Endodermal cell (in vitro differentiated cells): ENCODE measurements around the gene APOBEC3B. TPM values are rescaled to one million over a fixed set of nuclear protein-coding genes. Genes with fewer than 3 reads are reported as not detected.
"Not testable (repeated sequence)": the region's sequence is repeated elsewhere in the genome, so short reads cannot be mapped to it uniquely, and the experiment has no call there.

Experiments
- DNase-seq: peaks from one replicate; pipeline ENCODE4 v3.0.0-alpha.2; 2017
- H3K27ac ChIP-seq: 2 replicates; pipeline ENCODE4 v1.5.1; 2013; ENCODE audit warnings: mild to moderate bottlenecking, low read depth, low read length, moderate library complexity
- H3K27me3 ChIP-seq: 2 replicates; pipeline ENCODE4 v1.6.1; 2013; ENCODE audit warnings: mild to moderate bottlenecking, low read length, moderate library complexity; ENCODE audit not compliant: insufficient read depth, control insufficient read depth, poor library complexity, severe bottlenecking
- H3K36me3 ChIP-seq: 2 replicates; pipeline ENCODE4 v1.7.0; 2013; ENCODE audit warnings: mild to moderate bottlenecking, low read length, moderate library complexity; ENCODE audit not compliant: control insufficient read depth, insufficient read depth
- H3K4me1 ChIP-seq: one replicate; pipeline ENCODE4 v1.7.0; 2013; ENCODE audit warnings: low read length; ENCODE audit not compliant: control insufficient read depth, insufficient read depth
- H3K4me3 ChIP-seq: 2 replicates; pipeline ENCODE4 v1.5.1; 2013; ENCODE audit warnings: mild to moderate bottlenecking, low read length, moderate library complexity
- H3K9ac ChIP-seq: 2 replicates; pipeline ENCODE4 v1.6.1; 2013; ENCODE audit warnings: mild to moderate bottlenecking, low read length, moderate library complexity; ENCODE audit not compliant: poor library complexity, severe bottlenecking; ENCODE audit errors: extremely low read depth
- H3K9me3 ChIP-seq: 2 replicates; pipeline ENCODE4 v1.6.1; 2013; ENCODE audit warnings: mild to moderate bottlenecking, low read length, moderate library complexity; ENCODE audit not compliant: control insufficient read depth
- H3K27ac Mint-ChIP-seq: 2 replicates; pipeline ENCODE4 v1.8.0; 2020; ENCODE audit warnings: mixed read lengths
- H3K27me3 Mint-ChIP-seq: 2 replicates; pipeline ENCODE4 v1.8.0; 2021; ENCODE audit warnings: mild to moderate bottlenecking, mixed read lengths; ENCODE audit not compliant: insufficient read depth
- H3K36me3 Mint-ChIP-seq: 2 replicates; pipeline ENCODE4 v1.8.0; 2020; ENCODE audit warnings: low read depth, mixed read lengths
- H3K4me1 Mint-ChIP-seq: 2 replicates; pipeline ENCODE4 v1.8.0; 2020; ENCODE audit warnings: mixed read lengths
- H3K4me3 Mint-ChIP-seq: 2 replicates; pipeline ENCODE4 v1.8.0; 2020; ENCODE audit warnings: mild to moderate bottlenecking, moderate library complexity, mixed read lengths
- H3K9me3 Mint-ChIP-seq: 2 replicates; pipeline ENCODE4 v1.8.0; 2020; ENCODE audit warnings: mild to moderate bottlenecking, mixed read lengths
- CTCF ChIP-seq: fragments of 200-600 bp; sonication (generic); conservative IDR thresholded peaks from 2 replicates; pipeline ENCODE4 v1.5.0; 2021; ENCODE audit warnings: antibody characterized with exemption, mild to moderate bottlenecking
- WGBS, 2 experiments: methylation state at CpG; one replicate each; pipeline versions ENCODE4 v1.1.5 to v1.1.7; 2013; ENCODE audit warnings: missing lambda C conversion rate in 2 of 2, mixed read lengths in 1 of 2; ENCODE audit not compliant: insufficient coverage in 1 of 2, insufficient read length in 1 of 2; 5-methylcytosine and 5-hydroxymethylcytosine counted together
- total RNA-seq, 2 donors: library from RNA; stranded (reverse); fragmentation: NEBNext Ultra II Directional in 1 of 2; extraction: Animal tissue kit (Norgen Biotek cat#: 25700) in 1 of 2; gene quantifications; 2 replicates in 1 of 2; 3 replicates in 1 of 2; pipeline ENCODE4 v1.2.1, GENCODE V29; 2021

The APOBEC3B gene
- total RNA-seq, 2 donors from 2014 or later: 4.1 to 5.4 TPM

DNA sequence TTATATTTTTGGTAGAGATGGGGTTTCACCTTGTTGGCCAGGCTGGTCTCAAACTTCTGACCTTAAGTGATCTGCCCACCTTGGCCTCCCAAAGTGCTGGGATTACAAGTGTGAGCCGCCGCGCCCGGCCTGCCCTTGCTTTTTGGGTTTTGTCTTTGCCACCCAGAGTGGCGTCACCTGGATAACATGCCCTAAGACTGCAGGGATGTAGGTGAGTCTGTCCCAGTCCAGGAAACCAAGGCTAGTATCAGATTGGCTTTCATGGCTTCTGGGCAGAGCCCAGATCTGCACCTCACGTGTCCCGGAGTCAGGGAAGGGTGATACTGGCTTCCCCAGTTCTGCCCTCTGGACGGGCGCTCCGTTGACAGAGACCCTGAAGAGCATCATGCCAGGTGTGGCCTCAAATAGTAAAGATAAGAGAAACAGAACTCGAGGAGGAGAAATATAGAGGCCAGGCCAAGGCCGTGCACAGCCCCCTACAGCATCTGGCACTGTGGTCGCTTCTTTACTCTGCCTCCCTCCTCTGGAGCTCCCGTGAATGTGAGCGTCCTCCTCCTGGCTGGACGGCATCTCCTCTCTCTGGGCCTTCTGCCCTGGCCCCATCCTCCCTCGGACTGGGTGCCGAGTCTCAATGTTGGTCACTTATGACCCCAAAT is 7.8 kb upstream of the APOBEC3B start:
- Histone ChIP-seq H3K4me3 (no peak overlapping the region), H3K27me3 (no peaks in the 10 kb centered on the region), H3K9me3 (peaks cover 20% of the 10 kb centered on the region), H3K27ac (no peak overlapping the region), H3K4me1 (no peaks in the 10 kb centered on the region), H3K9ac (no peak overlapping the region), H3K36me3 (no peaks in the 10 kb centered on the region)
- no peak for DNase-seq
- Mint-ChIP-seq H3K27ac (no peak overlapping the region), H3K36me3 (no peaks in the 10 kb centered on the region), H3K27me3 (peaks cover 8% of the 10 kb centered on the region), H3K4me3 (no peak overlapping the region), H3K9me3 (peaks cover 40% of the 10 kb centered on the region), H3K4me1 (no peaks in the 10 kb centered on the region)
- 94% methylated on average over 12 to 18 of the region's 18 CpGs for WGBS, 2 experiments
- no peak for TF ChIP-seq CTCF

DNA sequence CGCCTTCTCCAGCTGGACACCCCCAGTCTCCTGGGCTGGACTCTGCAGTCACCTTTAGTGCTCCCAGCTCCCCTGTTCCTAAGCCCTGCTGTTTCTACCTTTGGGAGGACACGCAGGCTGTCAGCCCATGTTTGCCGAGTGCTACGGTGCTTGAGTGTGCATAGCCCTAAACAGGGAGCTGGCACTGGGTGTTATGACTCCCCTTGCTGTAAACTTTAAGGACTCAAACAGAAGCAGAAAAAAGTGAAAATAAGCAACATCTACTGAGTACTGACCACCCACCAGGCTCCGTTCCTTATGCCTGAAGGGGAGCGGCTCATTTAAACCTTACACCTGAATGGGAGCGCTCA is 7.3 kb upstream of the APOBEC3B start:
- no peaks in the 10 kb centered on the region for H3K36me3 Mint-ChIP-seq
- 95% methylated on average over 6 to 7 of the region's 7 CpGs for WGBS, 2 experiments
- H3K27me3 Mint-ChIP-seq: peaks cover 8% of the 10 kb centered on the region
- H3K9me3 Mint-ChIP-seq: peaks cover 40% of the 10 kb centered on the region
- Histone ChIP-seq H3K9me3 (peaks cover 20% of the 10 kb centered on the region), H3K4me3 (no peak overlapping the region), H3K27ac (no peak overlapping the region), H3K4me1 (no peaks in the 10 kb centered on the region), H3K9ac (no peak overlapping the region), H3K27me3 (no peaks in the 10 kb centered on the region), H3K36me3 (no peaks in the 10 kb centered on the region)
- no peak overlapping the region for H3K27ac Mint-ChIP-seq
- no peak overlapping the region for H3K4me3 Mint-ChIP-seq
- H3K4me1 Mint-ChIP-seq: no peaks in the 10 kb centered on the region
- DNase-seq: no peak
- no peak for TF ChIP-seq CTCF

DNA sequence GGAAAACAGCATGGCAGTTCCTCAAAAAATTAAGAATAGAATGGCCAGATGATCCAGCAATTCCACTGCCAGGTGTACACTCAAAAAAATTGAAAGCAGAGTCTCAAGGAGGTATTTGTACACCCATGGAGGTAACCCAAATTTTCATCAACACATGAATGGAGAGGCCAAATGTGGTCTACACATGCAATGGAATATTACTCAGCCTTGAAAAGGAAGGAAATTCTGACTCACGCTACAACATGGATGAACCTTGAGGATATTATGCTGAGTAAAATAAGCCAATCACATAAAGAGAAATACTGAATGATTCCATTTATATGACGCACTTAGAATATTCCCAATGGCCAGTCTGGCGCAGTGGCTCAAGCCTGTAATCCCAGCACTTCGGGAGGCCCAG is 4.9 kb upstream of the APOBEC3B start:
- not testable (repeated sequence) for H3K27me3 Mint-ChIP-seq
- H3K9me3 ChIP-seq: peaks cover 20% of the 10 kb centered on the region

GRCh38 chr22:38980587-38980986 is 1.6 kb upstream of the APOBEC3B start:
- not testable (repeated sequence) for H3K9ac ChIP-seq, H3K27me3 Mint-ChIP-seq, DNase-seq, H3K4me1 ChIP-seq, H3K27ac ChIP-seq, H3K4me1 Mint-ChIP-seq, H3K4me3 ChIP-seq, H3K36me3 Mint-ChIP-seq, H3K4me3 Mint-ChIP-seq, H3K27ac Mint-ChIP-seq, H3K36me3 ChIP-seq, H3K27me3 ChIP-seq
- H3K9me3 Mint-ChIP-seq: peaks cover 63% of the 10 kb centered on the region
- WGBS, 2 experiments: 79 to 86% methylated on average over 8 to 10 of the region's 10 CpGs
- peaks cover 19% of the 10 kb centered on the region for H3K9me3 ChIP-seq

More for the DNA sequence above, 4.9 kb upstream of the APOBEC3B start:
- not testable (repeated sequence) for H3K9ac ChIP-seq, H3K4me1 Mint-ChIP-seq, H3K36me3 Mint-ChIP-seq, DNase-seq, H3K27ac ChIP-seq, H3K4me3 Mint-ChIP-seq, H3K27ac Mint-ChIP-seq, H3K36me3 ChIP-seq, H3K4me1 ChIP-seq, H3K27me3 ChIP-seq, H3K4me3 ChIP-seq
- WGBS, 2 experiments: 90 to 100% methylated on average over 2 to 4 of the region's 4 CpGs
- H3K9me3 Mint-ChIP-seq: peaks cover 45% of the 10 kb centered on the region
